ENCODE results near the gene FADS1. TPM values are rescaled to one million over a fixed set of nuclear protein-coding genes. Genes with fewer than 3 reads are reported as not detected.
A peak's percentile ranks its signal among the peaks of the same experiment; 100 is the strongest.

Gene FADS1
- total RNA-seq, 1 donor from 2014 or later = 35.8 TPM

DNA sequence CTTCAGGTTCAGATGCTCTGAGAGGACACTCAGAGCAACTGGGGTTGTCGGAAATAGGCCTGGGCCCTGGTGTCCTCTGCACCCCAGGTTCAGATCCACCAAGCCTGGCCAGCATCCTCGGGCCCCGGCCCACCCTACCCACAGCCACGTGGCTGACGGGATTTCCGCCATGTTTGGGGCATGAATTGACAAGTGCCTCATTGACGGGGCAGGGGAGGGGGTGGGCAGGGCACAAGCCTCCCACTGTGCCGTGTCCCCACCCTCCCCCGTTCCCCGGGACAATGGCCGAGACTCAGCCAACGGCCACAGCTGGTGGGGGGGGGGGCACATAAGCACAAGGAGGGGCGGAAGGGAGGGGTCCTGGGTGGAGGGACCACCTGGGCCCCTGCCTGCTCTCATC lies 55.9 kb downstream of the FADS1 start:
- DNase-seq (ENCODE audit: low read depth) = no peak

- no peak for DNase-seq (ENCODE audit: low read depth)
Observed at GRCh38 chr11:61757213-61757862, 59.5 kb downstream of the FADS1 start.

DNA sequence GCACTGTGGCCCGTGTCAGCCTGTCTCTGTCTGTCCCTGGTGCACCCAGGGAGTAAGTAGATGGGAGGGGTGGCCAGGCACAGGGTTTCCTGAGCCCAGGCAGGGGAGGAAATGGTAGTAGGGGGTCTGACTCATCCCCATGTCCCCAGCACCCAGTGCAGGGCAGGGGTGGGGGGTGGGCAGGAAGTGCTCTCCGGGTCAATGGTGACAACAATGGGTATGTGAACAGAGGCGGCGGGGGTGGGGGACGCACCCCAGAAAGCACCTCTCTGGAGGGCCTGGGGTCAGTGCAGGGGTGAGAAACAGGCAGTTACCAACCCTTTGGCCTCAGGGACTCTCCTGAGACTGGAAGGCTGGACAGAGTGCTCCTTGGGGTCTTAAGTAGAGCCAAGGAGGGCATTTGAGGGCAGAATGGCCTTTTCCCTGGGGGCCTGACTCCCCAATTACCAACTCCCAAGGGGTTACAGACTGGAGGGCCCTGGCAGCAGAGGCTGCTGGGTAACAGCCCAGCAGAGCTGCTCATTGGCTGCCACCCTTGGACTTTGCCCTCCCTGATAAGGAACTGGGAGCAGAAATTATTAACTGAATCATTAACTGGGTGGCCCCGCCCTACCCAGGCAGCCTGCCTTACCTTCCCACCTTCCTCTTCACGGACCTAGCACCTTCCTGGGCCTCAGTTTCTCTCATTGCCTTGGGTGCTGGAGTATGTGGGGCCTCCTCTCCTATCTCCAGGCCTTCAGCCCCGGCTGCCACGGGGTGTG lies 60.2 kb downstream of the FADS1 start:
- peak; percentile 81 for DNase-seq (ENCODE audit: low read depth)

DNA sequence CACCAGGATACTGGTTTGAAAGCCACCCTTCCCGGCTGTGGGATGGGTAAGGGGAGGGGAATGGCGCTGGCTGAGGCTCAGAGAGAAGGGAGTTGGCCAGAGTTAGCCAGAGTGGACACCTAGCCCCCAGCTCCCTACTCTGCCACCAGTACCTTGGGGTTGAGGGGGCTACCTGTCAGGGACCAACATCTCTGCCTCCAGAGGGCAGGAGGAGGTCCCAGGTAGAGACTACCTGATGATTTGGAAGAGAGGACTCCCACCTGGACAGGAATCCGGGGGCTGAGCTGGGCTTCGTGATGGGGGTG lies 60.7 kb downstream of the FADS1 start:
- DNase-seq (ENCODE audit: low read depth) = no peak

GRCh38 chr11:61754534-61755482 lies 62.0 kb downstream of the FADS1 start:
- DNase-seq (ENCODE audit: low read depth) = no peak

- DNase-seq (ENCODE audit: low read depth) = no peak
Observed at GRCh38 chr11:61753672-61754071, 63.1 kb downstream of the FADS1 start.

- no peak for DNase-seq (ENCODE audit: low read depth)
Observed at GRCh38 chr11:61752925-61753521, 63.8 kb downstream of the FADS1 start.

GRCh38 chr11:61752117-61752924 lies 64.5 kb downstream of the FADS1 start, which contains the start of gene MYRF:
Gene MYRF, plus strand, starts transcription at chr11:61752636. Its CDS starts 109 bp downstream, at chr11:61752745.
- no peak for DNase-seq (ENCODE audit: low read depth)

DNA sequence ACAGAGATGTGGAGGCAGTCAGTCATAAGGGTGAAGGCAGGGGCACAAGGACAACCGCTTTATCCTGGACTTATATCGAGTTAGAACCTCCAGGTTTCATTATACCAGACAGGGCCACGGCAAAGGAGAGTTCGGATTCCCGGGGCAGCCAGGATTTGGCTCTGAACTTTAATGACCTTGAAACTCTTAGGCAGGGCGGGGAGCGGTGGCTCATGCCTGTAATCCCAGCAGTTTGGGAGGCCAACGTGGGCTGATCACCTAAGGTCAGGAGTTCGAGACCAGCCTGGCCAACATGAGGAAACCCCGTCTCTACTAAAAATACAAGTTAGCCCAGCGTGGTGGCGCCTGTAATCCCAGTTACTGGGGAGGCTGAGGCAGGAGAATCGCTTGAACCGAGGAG lies 65.4 kb downstream of the FADS1 start:
- DNase-seq (ENCODE audit: low read depth) = no peak

GRCh38 chr11:61750631-61751273 lies 66.1 kb downstream of the FADS1 start:
- no peak for DNase-seq (ENCODE audit: low read depth)

Other genes with a start within 250 kb of the FADS1 start
- 0.35 TPM in 1 of 2 replicates, not detected in the other for gene SYT7, start 235.9 kb downstream of the FADS1 start, total RNA-seq
- 1.7 and 6.8 TPM in 2 replicates for gene DAGLA, start 136.6 kb downstream of the FADS1 start, total RNA-seq
- gene MYRF, start 64.4 kb downstream of the FADS1 start, total RNA-seq = 4.2 and 20.0 TPM in 2 replicates
- gene TMEM258, start 24.4 kb downstream of the FADS1 start, total RNA-seq = 18.3 and 38.9 TPM in 2 replicates
- 12.1 and 35.6 TPM in 2 replicates for gene FEN1, start 24.1 kb downstream of the FADS1 start, total RNA-seq
- gene FADS2, start 11.3 kb upstream of the FADS1 start, total RNA-seq = 37.7 and 199 TPM in 2 replicates
- gene FADS3, start 74.5 kb upstream of the FADS1 start, total RNA-seq = 181 and 200 TPM in 2 replicates
- gene RAB3IL1, start 100.6 kb upstream of the FADS1 start, total RNA-seq = 0.35 and 0.75 TPM in 2 replicates
- gene BEST1, start 133.3 kb upstream of the FADS1 start, total RNA-seq = 1.1 and 1.4 TPM in 2 replicates
- gene FTH1, start 150.6 kb upstream of the FADS1 start, total RNA-seq = 821 and 5,018 TPM in 2 replicates

Measured in renal cortical epithelial cell (primary cell).